Neural crest cell (in vitro differentiated cells): ENCODE measurements around the gene RXYLT1. TPM values are rescaled to one million over a fixed set of nuclear protein-coding genes. Genes with fewer than 3 reads are reported as not detected.

ENCODE experiments used
- DNase-seq: peaks from one replicate; pipeline ENCODE4 v3.0.0; 2021; ENCODE audit warnings: low read depth, mixed read lengths, low spot score
- H3K27ac Mint-ChIP-seq: one replicate; pipeline ENCODE4 v1.8.0; 2021; ENCODE audit warnings: mild to moderate bottlenecking, mixed read lengths; ENCODE audit not compliant: unreplicated experiment
- H3K27me3 Mint-ChIP-seq: 2 replicates; pipeline ENCODE4 v1.8.0; 2021; ENCODE audit warnings: low read depth, mild to moderate bottlenecking, mixed read lengths
- H3K36me3 Mint-ChIP-seq: 2 replicates; pipeline ENCODE4 v1.8.0; 2021; ENCODE audit warnings: low read depth, mild to moderate bottlenecking, mixed read lengths
- H3K4me1 Mint-ChIP-seq: 2 replicates; pipeline ENCODE4 v1.8.0; 2021; ENCODE audit warnings: mixed read lengths
- H3K4me3 Mint-ChIP-seq: one replicate; pipeline ENCODE4 v1.8.0; 2021; ENCODE audit warnings: mild to moderate bottlenecking, mixed read lengths
- H3K9me3 Mint-ChIP-seq: 2 replicates; pipeline ENCODE4 v1.8.0; 2021; ENCODE audit warnings: mixed read lengths
- total RNA-seq: library from RNA; stranded (reverse); gene quantifications from 2 replicates; pipeline ENCODE4 v1.2.1, GENCODE V29; 2021
- TF ChIP-seq, protein P1 (sequence below): fragments of 200-600 bp; sonication (generic); conservative IDR thresholded peaks from 2 replicates; pipeline ENCODE4 v1.5.0; 2021; ENCODE audit warnings: antibody characterized with exemption, mild to moderate bottlenecking

RXYLT1 gene
- total RNA-seq, 1 donor from 2014 or later = 20.8 TPM

DNA sequence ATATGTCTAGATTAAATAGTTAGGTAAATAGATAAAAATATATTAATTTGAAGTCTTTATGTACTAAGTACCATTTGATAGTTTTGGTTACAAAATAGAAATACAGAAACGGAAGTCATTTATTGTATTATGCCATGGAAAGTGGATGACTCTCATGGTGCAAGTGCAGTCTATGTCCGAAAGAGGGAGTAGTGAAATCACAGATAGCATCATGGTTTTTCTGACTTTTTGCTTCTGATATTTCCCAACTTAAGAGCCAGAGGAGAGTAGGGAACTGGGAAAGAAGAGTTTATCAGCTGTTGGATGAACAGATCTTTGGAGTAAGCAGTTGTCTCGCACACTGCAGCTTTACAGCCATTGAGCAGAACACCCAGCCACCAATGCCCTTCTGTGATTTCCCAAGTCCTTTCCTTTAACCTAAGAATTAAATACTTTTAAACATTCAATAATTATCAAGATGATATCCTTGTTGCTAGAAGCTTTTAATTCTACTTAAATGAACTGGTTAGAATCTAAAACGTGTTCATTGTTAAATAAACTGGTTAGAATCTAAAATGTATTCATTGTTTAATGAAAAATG lies 46.4 kb downstream of the RXYLT1 start:
- TF ChIP-seq, protein P1, sequence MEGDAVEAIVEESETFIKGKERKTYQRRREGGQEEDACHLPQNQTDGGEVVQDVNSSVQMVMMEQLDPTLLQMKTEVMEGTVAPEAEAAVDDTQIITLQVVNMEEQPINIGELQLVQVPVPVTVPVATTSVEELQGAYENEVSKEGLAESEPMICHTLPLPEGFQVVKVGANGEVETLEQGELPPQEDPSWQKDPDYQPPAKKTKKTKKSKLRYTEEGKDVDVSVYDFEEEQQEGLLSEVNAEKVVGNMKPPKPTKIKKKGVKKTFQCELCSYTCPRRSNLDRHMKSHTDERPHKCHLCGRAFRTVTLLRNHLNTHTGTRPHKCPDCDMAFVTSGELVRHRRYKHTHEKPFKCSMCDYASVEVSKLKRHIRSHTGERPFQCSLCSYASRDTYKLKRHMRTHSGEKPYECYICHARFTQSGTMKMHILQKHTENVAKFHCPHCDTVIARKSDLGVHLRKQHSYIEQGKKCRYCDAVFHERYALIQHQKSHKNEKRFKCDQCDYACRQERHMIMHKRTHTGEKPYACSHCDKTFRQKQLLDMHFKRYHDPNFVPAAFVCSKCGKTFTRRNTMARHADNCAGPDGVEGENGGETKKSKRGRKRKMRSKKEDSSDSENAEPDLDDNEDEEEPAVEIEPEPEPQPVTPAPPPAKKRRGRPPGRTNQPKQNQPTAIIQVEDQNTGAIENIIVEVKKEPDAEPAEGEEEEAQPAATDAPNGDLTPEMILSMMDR = peak; percentile 85
- Mint-ChIP-seq H3K27me3 (no peaks in the 10 kb centered on the region), H3K4me3 (no peak overlapping the region), H3K27ac (no peak overlapping the region), H3K36me3 (no peaks in the 10 kb centered on the region), H3K4me1 (no peaks in the 10 kb centered on the region), H3K9me3 (peaks cover 4% of the 10 kb centered on the region)
- no peak for DNase-seq

GRCh38 chr12:63828867-63829266 lies 49.2 kb downstream of the RXYLT1 start:
- TF ChIP-seq, protein P1 = no peak
- no peak overlapping the region for H3K27ac Mint-ChIP-seq
- no peak for DNase-seq
- H3K4me1 Mint-ChIP-seq = no peaks in the 10 kb centered on the region
- H3K4me3 Mint-ChIP-seq = no peak overlapping the region
- H3K36me3 Mint-ChIP-seq = no peaks in the 10 kb centered on the region
- no peaks in the 10 kb centered on the region for H3K27me3 Mint-ChIP-seq
- peaks cover 4% of the 10 kb centered on the region for H3K9me3 Mint-ChIP-seq

DNA sequence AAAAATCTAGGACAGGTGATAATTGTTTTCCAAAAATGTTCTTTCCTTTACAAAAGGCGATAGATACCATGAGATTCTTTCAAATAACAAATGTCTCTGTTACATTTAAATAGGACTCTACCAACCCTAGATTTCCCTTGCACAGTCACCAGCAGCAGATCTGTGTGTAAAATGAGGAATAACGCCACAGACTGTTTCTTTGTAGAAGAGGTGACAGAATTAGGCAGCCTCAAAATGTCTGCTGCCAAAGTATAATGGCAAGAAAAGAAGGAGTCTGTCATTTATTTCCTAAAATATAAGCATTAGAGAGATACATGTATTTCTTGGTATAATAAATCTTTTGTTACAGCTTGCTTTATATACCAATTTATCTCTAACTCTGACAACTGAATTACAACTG lies 56.3 kb downstream of the RXYLT1 start:
- TF ChIP-seq, protein P1 = no peak
- H3K4me1 Mint-ChIP-seq = no peaks in the 10 kb centered on the region
- H3K4me3 Mint-ChIP-seq = no peak overlapping the region
- H3K27ac Mint-ChIP-seq = no peak overlapping the region
- DNase-seq = no peak
- peaks cover 3% of the 10 kb centered on the region for H3K27me3 Mint-ChIP-seq
- no peaks in the 10 kb centered on the region for H3K9me3 Mint-ChIP-seq
- H3K36me3 Mint-ChIP-seq = no peaks in the 10 kb centered on the region

- no peak overlapping the region for H3K27ac Mint-ChIP-seq
- H3K4me1 Mint-ChIP-seq = no peaks in the 10 kb centered on the region
- TF ChIP-seq, protein P1 = no peak
- H3K27me3 Mint-ChIP-seq = peaks cover 3% of the 10 kb centered on the region
- H3K36me3 Mint-ChIP-seq = no peaks in the 10 kb centered on the region
- no peak overlapping the region for H3K4me3 Mint-ChIP-seq
- H3K9me3 Mint-ChIP-seq = no peaks in the 10 kb centered on the region
- DNase-seq = no peak
Measured at GRCh38 chr12:63836936-63837335, 57.2 kb downstream of the RXYLT1 start.

- H3K36me3 Mint-ChIP-seq = no peaks in the 10 kb centered on the region
- no peaks in the 10 kb centered on the region for H3K9me3 Mint-ChIP-seq
- DNase-seq = no peak
- peaks cover 4% of the 10 kb centered on the region for H3K4me1 Mint-ChIP-seq
- no peak overlapping the region for H3K4me3 Mint-ChIP-seq
- H3K27me3 Mint-ChIP-seq = peaks cover 3% of the 10 kb centered on the region
- TF ChIP-seq, protein P1 = no peak
- H3K27ac Mint-ChIP-seq = no peak overlapping the region
Measured at GRCh38 chr12:63838411-63838810, 58.7 kb downstream of the RXYLT1 start.
